ENCODE measurements around the gene COPZ2. TPM values are rescaled to one million over a fixed set of nuclear protein-coding genes. Genes with fewer than 3 reads are reported as not detected.

The COPZ2 gene
- total RNA-seq, 2 experiments from 2014 or later: 4.9 to 6.2 TPM

- H3K4me3 Mint-ChIP-seq: no peak overlapping the region
- H3K36me3 Mint-ChIP-seq: peaks cover 40% of the 10 kb centered on the region
Observed at GRCh38 chr17:47980541-47980940, 57.1 kb downstream of the COPZ2 start.

DNA sequence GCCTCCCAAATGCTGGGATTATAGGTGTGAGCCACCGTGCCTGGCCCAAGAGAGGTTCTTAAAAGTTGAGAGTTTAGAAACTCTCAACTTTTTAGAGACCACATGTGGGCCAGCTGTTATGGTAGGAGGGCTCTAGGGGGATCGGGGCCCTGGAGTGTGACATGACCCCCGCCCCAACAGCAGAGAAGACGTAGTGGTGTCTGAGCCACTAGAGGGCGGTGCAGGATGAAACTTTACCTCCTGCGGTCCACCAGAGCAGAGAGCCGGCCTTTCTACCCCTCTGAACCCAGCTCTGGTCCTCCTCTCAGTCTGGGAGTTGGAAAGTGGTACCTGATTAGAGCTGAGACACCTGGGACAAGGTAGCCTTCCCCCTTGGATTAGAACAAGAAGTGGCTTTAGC is 59.3 kb downstream of the COPZ2 start:
- H3K9me3 Mint-ChIP-seq: no peaks in the 10 kb centered on the region
- no peak overlapping the region for H3K4me3 Mint-ChIP-seq
- intact Hi-C loops (cut with micrococcal nuclease): no loop called here

More at GRCh38 chr17:47980541-47980940, 57.1 kb downstream of the COPZ2 start:
- H3K27ac Mint-ChIP-seq: no peak overlapping the region
- no peak for DNase-seq
- CTCF ChIA-PET: interaction anchor here (0.7 to 1.3 kb wide), 2 partner anchors 30 to 117 kb away, joined by 3 to 4 read pairs; no protein-coding TSS in a partner anchor
- no peaks in the 10 kb centered on the region for H3K4me1 Mint-ChIP-seq (ENCODE audit: low read depth)
- H3K27me3 Mint-ChIP-seq: no peaks in the 10 kb centered on the region
- intact Hi-C loops (cut with micrococcal nuclease): no loop called here
- H3K9me3 Mint-ChIP-seq: no peaks in the 10 kb centered on the region
- POLR2A ChIA-PET: interaction anchor here (0.5 kb wide), 1 partner anchor 229 kb away, joined by 4 read pairs; no protein-coding TSS in a partner anchor

More for the DNA sequence above, 59.3 kb downstream of the COPZ2 start:
- peak; percentile 55 for DNase-seq
- ChIA-PET POLR2A (no interaction called here), CTCF (interaction anchor here (0.6 to 2.1 kb wide), 15 partner anchors 8 to 131 kb away, joined by 3 to 15 read pairs (median 3); partner anchors contain the start of genes CDK5RAP3 and PNPO)
- Mint-ChIP-seq H3K36me3 (peaks cover 45% of the 10 kb centered on the region), H3K27ac (no peak overlapping the region), H3K27me3 (no peaks in the 10 kb centered on the region), H3K4me1 (ENCODE audit: low read depth) (peaks cover 1% of the 10 kb centered on the region)

Small RNAs within 50 kb of the gene (microRNA-seq; reads per million reads assigned to microRNA genes)
- 42.0 reads per million, percentile 55 among the genes with 10 or more reads in this experiment for gene MIR152 (ENCODE audit: borderline microRNAs expressed, borderline number of aligned reads, borderline replicate concordance)

Other genes with a start within 250 kb of the COPZ2 start
- gene OSBPL7, start 216.0 kb downstream of the COPZ2 start, total RNA-seq: 10 to 100 TPM; 14.7 to 15.6 TPM
- gene MRPL10, start 206.3 kb downstream of the COPZ2 start, total RNA-seq: 10 to 100 TPM; 69.9 to 72.4 TPM
- under 1 TPM; 0.29 to 0.59 TPM for gene LRRC46, start 206.1 kb downstream of the COPZ2 start, total RNA-seq
- gene SCRN2, start 196.5 kb downstream of the COPZ2 start, total RNA-seq: 10 to 100 TPM; 20.6 to 21.0 TPM
- gene SP6, start 186.6 kb downstream of the COPZ2 start, total RNA-seq: under 1 TPM; 0.10 to 0.12 TPM
- 10 to 100 TPM; 15.1 to 17.2 TPM for gene SP2, start 141.6 kb downstream of the COPZ2 start, total RNA-seq
- 10 to 100 TPM; 32.5 to 34.4 TPM for gene PNPO, start 96.2 kb downstream of the COPZ2 start, total RNA-seq
- not detected for gene PRR15L, start 79.9 kb downstream of the COPZ2 start, total RNA-seq
- gene CDK5RAP3, start 66.7 kb downstream of the COPZ2 start, total RNA-seq: 100 to 1,000 TPM; 170 to 183 TPM
- 10 to 100 TPM; 82.4 to 84.1 TPM for gene NFE2L1, start 10.6 kb upstream of the COPZ2 start, total RNA-seq
- 10 to 100 TPM; 55.3 to 56.7 TPM for gene CBX1, start 63.7 kb upstream of the COPZ2 start, total RNA-seq
- gene SNX11, start 70.0 kb upstream of the COPZ2 start, total RNA-seq: 10 to 100 TPM; 19.7 to 21.7 TPM